GM12874 (cell line): ENCODE data around the gene ZC3H12D.
A peak's percentile ranks its signal among the peaks of the same experiment; 100 is the strongest.

Experiments used
- TF ChIP-seq, protein P1 (sequence below): IDR thresholded peaks from 2 replicates; pipeline ENCODE4 v1.5.1; 2011; ENCODE audit warnings: low read depth, mild to moderate bottlenecking, control low read depth, low read length, moderate library complexity; ENCODE audit not compliant: insufficient read depth

ZC3H12D gene

DNA sequence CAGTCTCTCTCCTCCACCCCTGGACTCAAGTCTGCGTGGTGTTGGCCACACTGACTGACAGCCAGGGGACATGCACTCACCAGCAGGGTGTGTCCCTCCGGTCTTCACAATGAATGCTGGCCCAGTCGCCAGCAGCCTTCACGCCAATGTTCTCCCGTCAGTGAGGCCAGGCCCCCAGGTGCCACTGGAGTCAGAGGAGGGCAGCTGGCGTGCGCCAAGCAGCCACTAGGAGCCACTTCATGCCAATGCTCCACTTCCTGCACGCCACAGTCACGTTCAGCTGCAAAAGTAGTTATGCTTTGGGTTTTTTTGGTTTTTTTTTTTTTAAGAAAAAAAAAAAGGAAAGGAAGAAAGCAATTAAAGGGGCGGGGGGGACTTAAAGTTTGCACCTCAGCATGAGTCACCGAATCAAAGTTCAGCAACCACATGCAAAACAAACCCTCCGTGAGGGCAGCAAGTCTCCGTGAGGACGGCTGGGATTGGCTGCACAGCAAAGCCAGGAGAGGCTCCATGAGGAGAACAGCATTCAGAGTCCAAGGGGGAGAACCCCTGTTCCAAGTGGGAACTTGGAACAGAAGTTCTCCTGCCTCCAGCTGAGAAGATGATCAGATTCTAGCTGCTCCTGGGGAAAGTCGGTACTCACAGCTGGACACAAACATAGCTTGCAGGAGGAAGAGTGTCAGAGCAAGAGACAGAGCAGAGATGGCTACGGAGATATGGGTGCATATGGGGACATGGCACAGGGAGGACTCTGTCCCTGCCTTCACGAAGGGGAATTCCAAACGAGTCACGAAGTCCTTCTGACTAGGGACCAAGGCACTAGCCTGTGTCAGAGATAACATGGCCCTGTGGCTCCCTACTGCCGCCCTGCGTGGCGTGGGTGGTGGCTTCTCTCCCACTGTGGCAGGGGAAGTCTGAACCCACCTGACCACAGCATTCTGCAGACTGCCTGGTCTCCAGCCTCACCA is at the start of gene ZC3H12D:
Gene ZC3H12D (minus strand): TSS at position 282 of the 968 bp plus-strand sequence. CDS start 10,471 bp downstream, outside the sequence.
- TF ChIP-seq, protein P1, sequence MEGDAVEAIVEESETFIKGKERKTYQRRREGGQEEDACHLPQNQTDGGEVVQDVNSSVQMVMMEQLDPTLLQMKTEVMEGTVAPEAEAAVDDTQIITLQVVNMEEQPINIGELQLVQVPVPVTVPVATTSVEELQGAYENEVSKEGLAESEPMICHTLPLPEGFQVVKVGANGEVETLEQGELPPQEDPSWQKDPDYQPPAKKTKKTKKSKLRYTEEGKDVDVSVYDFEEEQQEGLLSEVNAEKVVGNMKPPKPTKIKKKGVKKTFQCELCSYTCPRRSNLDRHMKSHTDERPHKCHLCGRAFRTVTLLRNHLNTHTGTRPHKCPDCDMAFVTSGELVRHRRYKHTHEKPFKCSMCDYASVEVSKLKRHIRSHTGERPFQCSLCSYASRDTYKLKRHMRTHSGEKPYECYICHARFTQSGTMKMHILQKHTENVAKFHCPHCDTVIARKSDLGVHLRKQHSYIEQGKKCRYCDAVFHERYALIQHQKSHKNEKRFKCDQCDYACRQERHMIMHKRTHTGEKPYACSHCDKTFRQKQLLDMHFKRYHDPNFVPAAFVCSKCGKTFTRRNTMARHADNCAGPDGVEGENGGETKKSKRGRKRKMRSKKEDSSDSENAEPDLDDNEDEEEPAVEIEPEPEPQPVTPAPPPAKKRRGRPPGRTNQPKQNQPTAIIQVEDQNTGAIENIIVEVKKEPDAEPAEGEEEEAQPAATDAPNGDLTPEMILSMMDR, result peak; percentile 69

DNA sequence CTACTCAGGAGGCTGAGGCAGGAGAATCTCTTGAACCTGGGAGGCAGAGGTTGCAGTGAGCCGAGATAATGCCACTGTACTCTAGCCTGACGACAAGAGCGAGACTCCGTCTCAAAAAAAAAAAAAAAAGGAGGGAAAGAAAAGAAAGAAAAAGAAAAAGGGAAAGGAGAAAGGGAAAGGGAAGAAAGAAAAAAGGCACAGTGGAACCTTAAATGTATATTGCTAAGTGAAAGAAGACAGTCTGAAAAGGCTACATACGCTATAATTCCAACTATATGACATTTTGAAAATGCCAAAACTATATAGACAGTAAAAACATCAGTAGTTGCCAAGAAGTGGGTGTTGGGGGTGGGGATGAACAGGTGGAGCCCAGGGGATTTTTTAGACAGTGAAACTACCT is 44.8 kb upstream of the ZC3H12D start:
- TF ChIP-seq, protein P1, result no peak

DNA sequence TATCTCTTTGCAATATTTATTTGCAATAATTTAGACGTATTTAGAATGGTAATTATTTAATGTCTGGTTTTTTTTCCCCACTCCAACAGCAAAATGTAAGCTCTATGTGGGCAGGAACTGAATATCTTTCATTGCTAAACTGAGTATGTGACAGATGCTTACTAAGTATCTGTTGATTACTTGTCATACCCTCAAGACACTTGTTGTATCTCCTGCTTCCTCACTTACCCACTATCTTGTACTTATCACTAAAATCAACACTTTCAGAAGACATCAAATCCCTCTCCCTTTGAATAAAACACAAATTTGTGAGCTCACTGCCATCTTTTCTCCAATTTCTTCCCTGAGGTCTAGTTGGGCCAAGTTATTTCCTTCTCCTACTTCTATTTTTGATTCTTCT is 30.7 kb upstream of the ZC3H12D start:
- TF ChIP-seq, protein P1, result no peak

DNA sequence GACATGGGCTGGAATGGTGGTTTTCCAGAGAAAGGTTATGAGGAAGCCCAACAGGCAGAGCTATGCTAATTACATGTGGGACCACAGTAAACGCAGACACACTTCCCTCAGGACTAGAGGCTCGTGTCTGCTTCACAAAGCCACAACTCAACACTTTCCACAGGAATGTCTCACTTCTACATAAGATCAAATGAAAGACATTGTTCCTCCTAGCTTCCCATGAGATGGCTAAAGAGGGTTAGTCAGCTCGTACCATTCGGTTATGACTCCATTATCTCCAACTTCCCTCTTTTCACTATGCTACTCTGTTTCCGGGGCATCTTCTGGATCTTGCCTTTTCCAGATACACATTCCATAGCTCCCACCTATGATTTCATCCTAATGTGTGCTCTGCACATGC is 29.1 kb upstream of the ZC3H12D start:
- TF ChIP-seq, protein P1, result no peak

DNA sequence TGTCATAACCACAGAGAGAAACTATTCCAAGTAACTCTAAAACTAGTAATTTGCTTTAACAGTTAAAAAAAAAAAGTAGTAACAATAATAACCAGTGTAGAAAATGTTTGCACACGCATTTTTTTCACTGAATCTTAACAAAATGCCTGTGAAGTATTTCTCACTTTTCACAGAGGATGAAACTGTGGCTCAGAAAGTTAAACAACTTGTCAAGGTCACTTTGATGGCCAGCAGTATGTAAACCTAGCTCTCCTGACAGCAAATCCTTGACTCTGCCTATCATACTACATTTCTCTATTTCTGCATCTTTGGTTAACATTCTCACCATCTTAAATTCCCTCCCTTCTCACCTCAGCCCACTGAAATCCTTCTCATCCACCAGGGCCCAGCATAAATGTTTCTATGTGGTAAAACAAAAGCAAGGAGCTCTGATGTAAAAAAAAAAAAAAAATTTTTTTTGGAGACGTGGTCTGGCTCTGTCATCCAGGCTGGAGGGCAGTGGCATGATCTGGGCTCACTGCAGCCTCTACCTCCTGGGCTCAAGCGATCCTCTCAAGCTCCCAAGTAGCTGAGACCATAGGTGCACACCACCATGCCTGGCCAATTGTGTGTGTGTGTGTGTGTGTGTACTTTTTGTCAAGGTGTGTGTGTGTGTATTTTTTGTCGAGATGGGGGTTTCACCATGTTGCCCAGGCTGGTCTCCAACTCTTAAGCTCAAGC is 26.1 kb upstream of the ZC3H12D start:
- TF ChIP-seq, protein P1, result no peak

DNA sequence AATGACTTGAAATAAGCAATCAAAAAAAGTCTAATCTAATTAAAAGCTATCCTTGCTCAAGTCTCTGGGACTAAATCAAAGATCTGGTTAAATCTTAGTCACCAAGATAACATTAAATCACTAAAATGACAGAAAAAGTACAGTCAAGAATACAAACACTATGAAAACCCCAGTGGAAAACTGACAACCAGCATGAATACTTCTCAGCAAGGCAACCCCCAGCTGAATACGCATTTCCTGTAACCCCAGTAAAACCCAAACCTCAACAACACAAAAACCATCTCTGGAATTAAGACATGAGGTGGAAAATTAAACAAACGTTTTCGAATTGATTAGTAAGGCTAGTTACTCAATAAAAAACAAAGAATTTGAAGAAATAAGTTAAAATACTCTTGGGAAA is 23.7 kb upstream of the ZC3H12D start:
- TF ChIP-seq, protein P1, result no peak

DNA sequence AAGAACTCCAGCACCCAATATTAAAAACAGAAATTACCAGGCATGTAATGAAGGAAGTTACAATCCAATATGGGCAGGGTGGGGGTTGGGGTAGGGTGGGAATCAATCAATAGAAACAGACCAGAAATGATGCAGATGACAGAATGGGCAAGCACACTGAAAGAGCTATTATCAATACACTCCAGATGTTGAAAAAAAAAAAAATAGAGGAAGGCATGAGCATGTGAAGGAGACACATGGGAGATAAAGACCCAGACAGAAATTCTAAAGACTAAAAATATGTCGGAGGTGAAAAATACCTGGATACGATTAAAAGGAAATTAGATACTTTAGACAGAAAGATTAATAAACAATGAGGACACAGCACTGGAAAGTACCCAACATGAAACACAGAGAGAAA is 19.1 kb upstream of the ZC3H12D start:
- TF ChIP-seq, protein P1, result no peak
